ENCODE data around the gene KSR2. TPM values are rescaled to one million over a fixed set of nuclear protein-coding genes. Genes with fewer than 3 reads are reported as not detected.
A peak's percentile ranks its signal among the peaks of the same experiment; 100 is the strongest.

KSR2 gene
- total and polyA plus RNA-seq, 7 donors: under 0.01 to 0.04 (median 0.02) TPM; not detected in 2

DNA sequence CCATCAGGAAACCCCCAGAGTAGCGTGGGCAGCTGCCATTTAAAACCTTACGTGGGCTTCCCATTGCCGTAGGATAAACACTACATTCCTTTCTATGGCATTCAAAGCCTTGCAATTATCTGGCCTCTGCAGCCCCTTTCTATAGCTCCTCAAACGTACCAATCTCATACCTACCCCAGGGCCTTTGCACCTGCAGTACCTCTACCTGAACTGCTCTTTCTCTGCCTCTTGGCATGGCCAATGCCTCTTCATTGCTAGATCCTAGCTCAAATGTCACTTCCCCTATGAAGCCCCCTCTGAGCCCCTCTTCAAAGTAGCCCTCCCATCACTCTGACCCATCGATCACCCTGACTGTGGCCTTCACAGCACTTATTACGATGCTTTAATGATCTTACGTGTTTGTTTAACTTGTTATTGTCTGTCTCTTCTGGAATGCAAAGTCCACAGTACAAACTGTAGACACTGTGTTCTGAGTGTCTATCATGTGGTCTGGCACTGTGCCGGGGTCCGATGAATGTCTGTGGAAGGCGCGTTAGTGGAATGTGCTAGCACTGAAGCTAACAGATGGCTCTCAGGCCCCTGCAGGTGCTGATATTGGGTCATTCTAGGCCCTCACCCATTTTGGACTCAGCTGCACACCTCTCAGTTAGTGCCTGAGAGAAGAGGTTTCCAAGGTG lies 450.1 kb downstream of the KSR2 start:
- 54 to 69% (median 63%) methylated on average over 11 of the region's 11 CpGs for WGBS, 3 donors
- ATAC-seq (peak in 3 of 4 donors; percentile 55 to 70 (median 55)), DNase-seq (peak; percentile 37 to 75)
- H3K36me3 ChIP-seq (ENCODE audit: insufficient read depth in 1 of 2, low read depth in 1 of 2): no peaks in the 10 kb centered on the region
- TF ChIP-seq, protein P1, sequence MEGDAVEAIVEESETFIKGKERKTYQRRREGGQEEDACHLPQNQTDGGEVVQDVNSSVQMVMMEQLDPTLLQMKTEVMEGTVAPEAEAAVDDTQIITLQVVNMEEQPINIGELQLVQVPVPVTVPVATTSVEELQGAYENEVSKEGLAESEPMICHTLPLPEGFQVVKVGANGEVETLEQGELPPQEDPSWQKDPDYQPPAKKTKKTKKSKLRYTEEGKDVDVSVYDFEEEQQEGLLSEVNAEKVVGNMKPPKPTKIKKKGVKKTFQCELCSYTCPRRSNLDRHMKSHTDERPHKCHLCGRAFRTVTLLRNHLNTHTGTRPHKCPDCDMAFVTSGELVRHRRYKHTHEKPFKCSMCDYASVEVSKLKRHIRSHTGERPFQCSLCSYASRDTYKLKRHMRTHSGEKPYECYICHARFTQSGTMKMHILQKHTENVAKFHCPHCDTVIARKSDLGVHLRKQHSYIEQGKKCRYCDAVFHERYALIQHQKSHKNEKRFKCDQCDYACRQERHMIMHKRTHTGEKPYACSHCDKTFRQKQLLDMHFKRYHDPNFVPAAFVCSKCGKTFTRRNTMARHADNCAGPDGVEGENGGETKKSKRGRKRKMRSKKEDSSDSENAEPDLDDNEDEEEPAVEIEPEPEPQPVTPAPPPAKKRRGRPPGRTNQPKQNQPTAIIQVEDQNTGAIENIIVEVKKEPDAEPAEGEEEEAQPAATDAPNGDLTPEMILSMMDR (IDR thresholded peaks at IDR 0.05): no peak
- no peak overlapping the region for H3K27ac ChIP-seq
- intact Hi-C loops (cut with DNase I): no loop called here
- H3K9me3 ChIP-seq: no peaks in the 10 kb centered on the region
- H3K4me3 ChIP-seq: no peak overlapping the region
- H3K4me1 ChIP-seq: peaks cover 19% of the 10 kb centered on the region
- H3K27me3 ChIP-seq (ENCODE audit: insufficient read depth in 3 of 3, low read length in 2 of 3): no peaks in the 10 kb centered on the region

DNA sequence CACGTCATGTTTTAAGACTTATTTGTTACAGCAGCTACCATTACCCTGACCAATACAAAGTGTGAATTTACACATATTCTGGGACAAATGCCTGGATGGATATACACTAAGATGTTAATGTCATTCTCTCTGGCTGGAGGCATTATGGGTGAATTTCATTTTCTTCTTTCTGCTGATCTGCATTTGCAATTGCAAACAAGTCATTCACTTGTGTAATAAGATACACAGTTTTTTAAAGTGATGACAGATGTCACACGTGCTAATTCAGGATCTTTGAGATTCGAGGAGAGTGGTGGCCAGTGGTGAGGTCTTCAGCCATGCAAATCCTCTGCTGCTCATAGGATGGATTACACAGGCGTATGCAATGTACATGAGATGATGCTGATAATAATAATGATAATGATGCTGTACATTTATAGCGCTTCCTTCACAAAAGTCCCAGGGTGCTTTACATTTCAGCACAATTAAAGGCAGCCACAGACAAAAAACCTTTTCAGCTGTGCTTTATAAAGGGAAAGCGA lies 451.5 kb downstream of the KSR2 start:
- intact Hi-C loops (cut with DNase I): no loop called here
- Histone ChIP-seq H3K9me3 (no peaks in the 10 kb centered on the region), H3K36me3 (ENCODE audit: insufficient read depth in 1 of 2, low read depth in 1 of 2) (no peaks in the 10 kb centered on the region), H3K27ac (no peak overlapping the region), H3K4me3 (no peak overlapping the region), H3K4me1 (peaks cover 5% of the 10 kb centered on the region), H3K27me3 (ENCODE audit: insufficient read depth in 3 of 3, low read length in 2 of 3) (no peaks in the 10 kb centered on the region)
- WGBS, 3 donors: 62 to 72% (median 65%) methylated on average over 6 of the region's 6 CpGs
- TF ChIP-seq, protein P1 (IDR thresholded peaks at IDR 0.05): no peak
- no peak for ATAC-seq
- no peak for DNase-seq

DNA sequence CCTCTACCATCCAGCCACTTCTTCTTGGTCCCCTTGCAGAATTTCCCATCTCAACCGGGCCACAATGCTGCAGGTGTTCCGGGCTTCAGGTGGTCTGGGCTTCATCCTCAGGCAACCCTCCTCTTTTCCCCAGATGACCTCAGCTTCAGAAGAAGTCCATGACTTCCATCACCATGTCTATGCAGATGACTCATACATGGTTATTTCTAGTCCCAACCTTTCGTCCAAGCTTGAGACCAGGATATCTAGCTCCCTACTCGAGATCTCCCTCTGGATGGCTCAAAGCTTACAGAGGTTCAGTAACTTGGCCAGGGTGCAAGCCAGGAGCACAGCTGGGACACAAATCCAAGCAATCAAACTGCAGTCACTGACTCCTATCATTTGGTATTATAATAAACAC lies 452.8 kb downstream of the KSR2 start:
- 52 to 62% (median 59%) methylated on average over 4 of the region's 4 CpGs for WGBS, 3 donors
- Histone ChIP-seq H3K4me3 (no peak overlapping the region), H3K4me1 (peaks cover 5% of the 10 kb centered on the region), H3K36me3 (ENCODE audit: insufficient read depth in 1 of 2, low read depth in 1 of 2) (no peaks in the 10 kb centered on the region), H3K27me3 (ENCODE audit: insufficient read depth in 3 of 3, low read length in 2 of 3) (no peaks in the 10 kb centered on the region), H3K9me3 (no peaks in the 10 kb centered on the region), H3K27ac (no peak overlapping the region)
- intact Hi-C loops (cut with DNase I): no loop called here
- DNase-seq (no peak), ATAC-seq (peak; percentile 48 to 70 (median 54))
- TF ChIP-seq, protein P1 (IDR thresholded peaks at IDR 0.05): no peak

DNA sequence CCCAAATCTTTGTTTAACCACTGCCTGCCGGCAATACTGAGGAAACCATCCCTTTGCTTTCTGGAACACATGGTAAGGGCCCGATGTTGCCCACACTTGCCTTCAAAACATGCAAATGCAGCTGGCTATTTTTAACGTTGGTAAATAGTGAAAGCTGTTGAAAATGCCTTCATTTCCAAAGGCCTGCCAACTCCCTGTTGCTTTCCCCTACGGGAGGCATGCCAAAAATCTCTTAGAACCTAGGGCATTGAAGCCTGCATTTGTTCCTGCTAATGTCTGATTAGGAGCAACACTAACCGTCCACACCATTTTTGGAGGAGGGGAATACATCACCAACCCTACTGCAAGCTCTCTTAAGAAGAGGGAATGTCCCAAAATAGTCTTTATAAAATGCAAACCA lies 454.8 kb downstream of the KSR2 start:
- Histone ChIP-seq H3K27me3 (ENCODE audit: insufficient read depth in 3 of 3, low read length in 2 of 3) (no peaks in the 10 kb centered on the region), H3K27ac (no peak overlapping the region), H3K36me3 (ENCODE audit: insufficient read depth in 1 of 2, low read depth in 1 of 2) (no peaks in the 10 kb centered on the region), H3K9me3 (no peaks in the 10 kb centered on the region), H3K4me1 (peaks cover 5% of the 10 kb centered on the region), H3K4me3 (no peak overlapping the region)
- ATAC-seq (no peak), DNase-seq (no peak)
- intact Hi-C loops (cut with DNase I): no loop called here
- TF ChIP-seq, protein P1 (IDR thresholded peaks at IDR 0.05): no peak
- 12 to 22% (median 17%) methylated on average over 5 of the region's 5 CpGs for WGBS, 3 donors

Data from psoas muscle (tissue), 8 donors.